DMS153 treated with DMSO at 0.1 percent for 48 hours (cell line): ENCODE data around the gene BANP.

Experiments
- DNase-seq: peaks from one replicate; lab custom pipeline; 2025; ENCODE audit not compliant: unreplicated experiment; lab: John Stamatoyannopoulos, UW

The BANP gene

GRCh38 chr16:87948735-87949070 lies 2.5 kb upstream of the BANP start:
- no peak for DNase-seq

- DNase-seq, result no peak
Observed at GRCh38 chr16:87949071-87949744, 2.0 kb upstream of the BANP start.

DNA sequence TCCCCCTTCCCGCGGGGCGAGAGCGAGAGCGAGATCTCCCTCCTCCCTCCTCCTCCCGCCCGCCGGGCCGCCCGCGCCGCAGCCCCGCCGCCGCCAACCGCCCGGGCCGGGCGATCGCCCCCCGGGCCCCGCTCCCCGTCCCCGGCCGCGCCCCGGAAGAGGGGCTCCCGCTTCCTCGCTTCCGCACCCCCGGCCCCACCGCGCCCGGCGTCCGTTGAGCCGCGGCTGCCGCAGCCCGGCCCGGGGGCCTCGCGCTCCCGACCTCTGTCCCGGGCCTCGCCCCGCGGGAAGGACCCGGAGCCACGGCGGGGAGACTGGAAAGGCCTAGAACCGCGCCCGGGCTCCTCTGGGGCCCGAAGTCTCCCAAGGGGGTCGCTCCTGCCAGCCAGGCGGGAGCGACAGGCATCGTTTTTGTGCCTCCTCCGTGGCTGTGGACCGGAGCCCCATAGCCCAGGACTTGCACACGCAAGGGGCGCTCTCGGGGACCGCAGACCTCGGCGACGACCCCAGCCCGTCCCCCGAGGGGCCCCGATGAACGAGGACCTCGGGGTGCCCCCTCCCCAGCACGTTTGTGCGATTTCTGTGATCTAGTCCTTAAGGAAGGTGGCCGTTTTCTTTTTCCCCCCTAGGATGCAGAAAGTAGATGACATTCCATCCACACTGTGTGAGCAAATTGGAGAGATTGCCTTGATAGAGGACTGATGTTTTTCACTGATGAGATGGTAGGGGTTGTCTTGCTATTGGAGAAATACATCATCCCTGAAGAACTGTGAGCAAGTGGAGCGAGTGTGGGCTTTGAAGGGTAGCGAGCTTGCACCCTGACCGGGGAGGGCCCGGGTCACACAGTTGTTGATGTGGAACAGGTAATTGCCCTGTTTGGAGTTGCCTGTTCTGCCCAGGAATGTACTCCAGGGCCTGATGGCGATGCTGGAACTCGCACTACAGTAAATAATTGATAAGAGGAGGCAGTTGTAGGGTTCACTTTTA lies 611 bp downstream of the BANP start:
- no peak for DNase-seq

DNA sequence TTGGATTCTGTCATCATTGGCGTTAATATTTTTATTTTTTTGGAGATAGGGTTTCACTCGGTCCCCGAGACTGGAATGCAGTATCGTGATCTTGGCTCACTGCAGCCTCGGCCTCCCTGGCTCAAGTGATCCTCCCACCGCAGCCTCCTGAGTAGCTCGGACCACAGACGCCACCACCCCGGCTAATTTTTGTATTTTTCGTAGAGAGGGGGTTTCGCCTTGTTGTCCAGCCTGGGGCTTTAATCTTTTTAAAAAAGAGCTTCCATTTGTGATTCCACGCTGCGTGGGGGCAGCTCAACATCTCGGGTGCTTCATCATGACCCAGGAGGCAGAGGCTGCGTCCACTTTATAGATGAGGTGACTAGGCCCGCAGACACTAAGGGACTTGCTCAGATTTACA lies 1.5 kb downstream of the BANP start:
- DNase-seq, result no peak

GRCh38 chr16:87953308-87954215 lies 2.3 kb downstream of the BANP start:
- DNase-seq, result no peak

DNA sequence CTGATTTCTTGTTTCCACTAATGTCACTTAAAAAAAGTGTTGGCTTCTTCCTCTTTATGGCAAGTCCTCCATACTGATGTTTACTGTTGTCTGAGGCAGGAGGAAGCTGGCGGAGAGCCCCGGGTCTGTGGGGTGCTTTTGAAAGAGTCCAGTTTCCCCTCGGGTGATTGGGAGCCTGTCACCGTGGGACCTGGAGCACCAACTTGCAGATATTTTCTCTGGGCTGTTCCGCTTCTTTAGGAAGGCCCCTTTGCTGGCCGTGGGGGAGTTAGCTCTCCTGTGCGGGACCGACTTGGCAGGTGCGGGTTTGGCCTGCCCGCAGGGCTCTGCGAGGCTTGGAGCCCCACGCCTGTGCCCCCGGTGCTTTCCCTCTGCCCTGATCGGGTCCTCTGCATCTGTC lies 3.1 kb downstream of the BANP start:
- no peak for DNase-seq

GRCh38 chr16:87954826-87955225 lies 3.6 kb downstream of the BANP start:
- no peak for DNase-seq

- no peak for DNase-seq
Observed at GRCh38 chr16:87955302-87956097, 4.3 kb downstream of the BANP start.

- DNase-seq, result no peak
Observed at GRCh38 chr16:87956098-87956364, 4.8 kb downstream of the BANP start.

DNA sequence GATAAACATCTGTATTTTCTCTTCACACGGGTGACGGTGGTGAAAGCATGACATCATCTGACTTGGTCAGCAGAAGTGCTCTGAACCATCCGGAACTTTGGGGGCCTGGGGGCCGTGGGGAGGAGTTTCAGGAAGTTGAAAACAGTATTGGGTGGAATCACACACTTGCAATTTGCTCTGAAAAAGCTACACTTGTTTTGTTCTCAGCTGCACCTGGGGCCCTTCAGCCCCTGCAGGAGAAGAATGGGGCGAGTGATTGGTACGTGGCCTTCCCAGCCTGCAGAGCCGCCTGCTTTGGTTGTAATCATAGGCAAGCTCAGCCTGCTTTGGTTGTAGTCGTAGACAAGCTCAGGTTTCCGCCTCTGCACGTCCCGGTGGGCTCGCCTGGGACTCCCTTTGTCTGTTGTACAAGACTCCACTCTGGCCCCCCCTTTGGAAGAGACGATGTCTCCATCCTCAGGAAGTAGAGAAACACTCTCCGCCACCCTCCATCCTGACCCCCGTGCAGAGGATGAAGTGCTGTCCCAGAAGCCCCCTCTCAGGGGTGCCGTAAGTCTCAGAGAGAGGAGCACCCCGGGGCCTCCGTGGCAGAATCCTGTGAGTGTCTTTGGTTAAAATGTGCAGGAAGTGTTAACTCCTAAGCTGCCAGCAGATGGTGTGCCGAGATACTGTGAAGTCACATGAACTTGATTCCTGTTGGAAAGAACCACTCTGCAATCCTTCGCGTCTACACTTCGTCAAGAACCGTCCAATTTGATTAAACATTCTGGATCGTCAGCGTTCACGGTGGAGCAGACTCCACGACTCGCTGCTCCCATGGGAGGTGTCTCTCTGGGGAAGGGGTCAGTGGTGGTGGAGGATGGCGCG lies 5.4 kb downstream of the BANP start:
- no peak for DNase-seq

- no peak for DNase-seq
Observed at GRCh38 chr16:87957296-87958094, 6.3 kb downstream of the BANP start.

- DNase-seq, result no peak
Observed at GRCh38 chr16:87958632-87959031, 7.4 kb downstream of the BANP start.

- no peak for DNase-seq
Observed at GRCh38 chr16:87959391-87959990, 8.3 kb downstream of the BANP start.

DNA sequence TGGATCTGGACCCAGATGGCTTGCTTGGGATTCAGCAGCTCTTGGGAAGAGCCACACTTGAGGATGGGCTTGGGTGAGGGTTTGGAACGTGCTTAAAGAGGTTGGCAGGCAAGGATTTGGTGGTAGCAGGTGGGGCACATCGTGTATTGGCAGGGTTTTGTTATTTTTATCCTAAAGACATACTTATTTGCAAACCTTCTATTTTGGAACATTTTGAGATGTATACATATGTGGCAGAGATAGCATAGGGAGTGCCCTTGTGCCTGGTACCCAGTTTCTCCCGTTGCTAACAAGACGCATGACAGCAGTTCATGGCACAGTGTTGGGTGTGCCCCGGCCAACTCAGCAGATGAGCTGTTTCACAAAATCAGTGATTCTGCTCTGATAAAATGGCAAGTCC lies 9.1 kb downstream of the BANP start:
- no peak for DNase-seq

DNA sequence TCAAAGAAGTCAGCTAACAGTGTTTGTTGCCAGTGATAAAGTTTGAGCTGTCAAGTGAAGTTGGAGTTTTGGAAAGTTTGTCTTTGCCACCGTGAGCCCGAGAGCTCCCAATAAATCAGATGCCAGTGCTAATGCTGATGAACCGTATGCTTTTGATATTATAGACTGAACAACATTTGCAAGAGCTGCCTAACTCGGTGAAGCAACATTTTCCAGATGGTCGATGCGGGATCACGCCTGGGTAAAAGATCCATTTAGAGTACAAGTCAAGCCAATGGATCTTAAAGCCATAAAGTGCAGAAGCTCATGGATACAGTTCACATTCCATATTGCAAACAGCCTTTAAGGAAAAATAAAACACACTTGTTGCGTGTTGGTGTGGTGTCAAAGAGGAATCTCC lies 9.6 kb downstream of the BANP start:
- DNase-seq, result no peak

- DNase-seq, result no peak
Observed at GRCh38 chr16:87961623-87962022, 10.4 kb downstream of the BANP start.

- no peak for DNase-seq
Observed at GRCh38 chr16:87963400-87963799, 12.2 kb downstream of the BANP start.

- no peak for DNase-seq
Observed at GRCh38 chr16:87964049-87964659, 12.9 kb downstream of the BANP start.
